HepG2 (cell line): Measurements from ENCODE around the gene MLLT10. TPM values are rescaled to one million over a fixed set of nuclear protein-coding genes. Genes with fewer than 3 reads are reported as not detected.

ENCODE experiments used
- ATAC-seq: fragments of 200-7000 bp; cut with Tn5 transposase; 3 replicates; pipeline ENCODE4 v1.9.1; 2020; ENCODE audit warnings: mild to moderate bottlenecking, moderate library complexity
- Bru-seq: library from RNA; stranded (reverse); fragments of 400-500 nt; gene quantifications from one replicate; lab custom pipeline; 2021; lab: Mats Ljungman, UMichigan
- BruChase-seq, 2 experiments: library from RNA; stranded (reverse); fragments of 400-500 nt; gene quantifications; one replicate each; lab custom pipeline; 2021; lab: Mats Ljungman, UMichigan
- BruUV-seq: library from RNA; stranded (reverse); fragments of 400-500 nt; replicated peaks from 2 replicates; lab custom pipeline; 2021; lab: Mats Ljungman, UMichigan
- CTCF ChIA-PET: fragments of 300-600 bp; formaldehyde crosslinking; extraction: SDS; loops from one replicate; lab custom pipeline; 2021; ENCODE audit warnings: low total read pairs, inconsistent platforms, low intra/inter-chr PET ratio; lab: Yijun Ruan, JAX
- POLR2A ChIA-PET: fragments of 350-600 bp; sonication (Branson Sonifier 250); formaldehyde crosslinking; loops from one replicate; lab custom pipeline; 2020; ENCODE audit warnings: antibody characterized with exemption, inconsistent platforms; lab: Yijun Ruan, JAX
- DNase-seq: peaks from one replicate; pipeline ENCODE4 v3.0.0-alpha.2; 2015; ENCODE audit warnings: low spot score
- FAIRE-seq: peaks from 3 replicates; lab custom pipeline; 2011; peaks lifted over from hg19 to GRCh38; lab: Jason Lieb, UNC
- H2AFZ ChIP-seq: one replicate; pipeline ENCODE4 v1.6.1; 2011; ENCODE audit warnings: low read length, inconsistent platforms
- H3K27ac ChIP-seq: fragments of 300-600 bp; 3 replicates; pipeline ENCODE4 v1.8.0; 2011; ENCODE audit warnings: mixed run types, mild to moderate bottlenecking, mixed read lengths, low read length, inconsistent platforms; ENCODE audit not compliant: insufficient read depth; ENCODE audit errors: extremely low read length
- H3K27me3 ChIP-seq, 2 experiments: fragments of 200-600 bp in 1 of 2; 2 replicates in 1 of 2; 3 replicates in 1 of 2; pipeline versions ENCODE4 v1.6.0 to v1.8.0; 2011; ENCODE audit warnings: low read length in 2 of 2, mild to moderate bottlenecking in 2 of 2, moderate library complexity in 2 of 2, inconsistent platforms in 1 of 2; ENCODE audit not compliant: insufficient read depth in 2 of 2, control insufficient read depth in 1 of 2
- H3K36me3 ChIP-seq, 2 experiments: fragments of 200-600 bp in 1 of 2; replicated peaks in 1 of 2; 2 replicates in 1 of 2; 3 replicates in 1 of 2; pipeline versions ENCODE4 v1.5.1 to v1.8.0; 2011; ENCODE audit warnings: low read length in 2 of 2, inconsistent platforms in 1 of 2; ENCODE audit not compliant: insufficient read depth in 2 of 2, control insufficient read depth in 1 of 2
- H3K4me1 ChIP-seq: 2 replicates; pipeline ENCODE4 v1.5.1; 2012; ENCODE audit warnings: low read length, inconsistent platforms; ENCODE audit not compliant: insufficient read depth
- H3K4me2 ChIP-seq: 2 replicates; pipeline ENCODE4 v1.6.0; 2011; ENCODE audit warnings: low read depth, low read length, inconsistent platforms
- H3K4me3 ChIP-seq, 3 experiments: fragments of 200-600 bp in 1 of 3; sonication (generic), shearing (Covaris generic) in 1 of 3; replicated peaks in 1 of 3; 2 replicates each; pipeline ENCODE4 v1.5.1; 2011 to 2016; ENCODE audit warnings: low read length in 3 of 3, inconsistent platforms in 2 of 3, low read depth in 2 of 3, mild to moderate bottlenecking in 2 of 3, control low read depth in 1 of 3, mixed read lengths in 1 of 3; ENCODE audit not compliant: insufficient read depth in 1 of 3
- H3K79me2 ChIP-seq: one replicate; pipeline ENCODE4 v1.6.1; 2011; ENCODE audit warnings: low read length, inconsistent platforms; ENCODE audit not compliant: insufficient read depth
- H3K9ac ChIP-seq: 2 replicates; pipeline ENCODE4 v1.6.0; 2011; ENCODE audit warnings: mild to moderate bottlenecking, low read depth, low read length, inconsistent platforms; ENCODE audit not compliant: insufficient read depth
- H3K9me3 ChIP-seq: 2 replicates; pipeline ENCODE4 v1.5.1; 2012; ENCODE audit warnings: mild to moderate bottlenecking, low read length
- H4K20me1 ChIP-seq: 2 replicates; pipeline ENCODE4 v1.6.0; 2011; ENCODE audit warnings: inconsistent platforms, mild to moderate bottlenecking, low read length, moderate library complexity; ENCODE audit not compliant: insufficient read depth
- KAT2B ChIP-seq: fragments of 150-350 bp; IDR thresholded peaks from 2 replicates; pipeline ENCODE4 v1.6.1; 2014; ENCODE audit warnings: low read depth, low read length, borderline replicate concordance
- MAZ ChIP-seq, 2 experiments: sonication (generic) in 1 of 2; formaldehyde crosslinking in 1 of 2; IDR thresholded peaks; 2 replicates each; pipeline versions ENCODE4 v1.5.0 to v1.6.1; 2012 to 2020; ENCODE audit warnings: low read depth in 2 of 2, mild to moderate bottlenecking in 2 of 2, borderline replicate concordance in 1 of 2, improper control_type of control experiment in 1 of 2, low read length in 1 of 2, missing genetic modification reagents in 1 of 2, moderate library complexity in 1 of 2
- MBD4 ChIP-seq: IDR thresholded peaks from 2 replicates; pipeline ENCODE4 v1.6.1; 2012; ENCODE audit warnings: low read length, inconsistent platforms, borderline replicate concordance
- MED8 ChIP-seq: sonication (generic); formaldehyde crosslinking; IDR thresholded peaks from 2 replicates; pipeline ENCODE4 v1.8.1; 2023; ENCODE audit warnings: mild to moderate bottlenecking, missing genetic modification reagents; ENCODE audit not compliant: insufficient replicate concordance
- SIN3A ChIP-seq: IDR thresholded peaks from 2 replicates; pipeline ENCODE4 v1.6.1; 2011; ENCODE audit warnings: low read depth, mild to moderate bottlenecking, control low read depth, low read length, borderline replicate concordance
- TGIF2 ChIP-seq: IDR thresholded peaks from 2 replicates; pipeline ENCODE4 v1.6.1; 2016; ENCODE audit warnings: control low read depth, missing compliant biosample characterization
- THAP11 ChIP-seq: IDR thresholded peaks from 2 replicates; pipeline ENCODE4 v1.6.1; 2016; ENCODE audit warnings: missing biosample characterization, missing genetic modification reagents
- ZNF460 ChIP-seq: sonication (generic); formaldehyde crosslinking; IDR thresholded peaks from 2 replicates; pipeline ENCODE4 v1.5.1; 2020; ENCODE audit warnings: missing genetic modification reagents, mild to moderate bottlenecking, borderline replicate concordance
- WGBS: methylation state at CpG from one replicate; pipeline ENCODE4 v1.1.6; 2017; ENCODE audit warnings: low lambda C conversion rate; 5-methylcytosine and 5-hydroxymethylcytosine counted together
- in situ Hi-C: cut with HindIII; loops from 2 replicates; pipeline ENCODE4 v1.10.0; 2017; ENCODE audit warnings: low pct_unique_long_range_greater_than_20kb; ENCODE audit not compliant: extremely low pct_ligation_motif_present
- intact Hi-C: fragments of 100-400 bp; cut with micrococcal nuclease; formaldehyde crosslinking; loops from one replicate; pipeline ENCODE4 v1.10.0; 2022; ENCODE audit not compliant: unreplicated experiment
- long read RNA-seq, 2 experiments: library from RNA in 1 of 2; library from polyadenylated mRNA in 1 of 2; stranded (forward) in 1 of 2; unstranded in 1 of 2; transcript quantifications; one replicate each; pipeline ENCODE4 v2.0.0, GENCODE V29; 2019 to 2022
- polyA minus RNA-seq, 3 experiments: library from RNA; depleted of rRNA, polyadenylated mRNA; stranded (reverse); fragments of >200 nt; gene quantifications; 2 replicates each; pipeline ENCODE4 v1.2.3, GENCODE V29; 2011; ENCODE audit warnings: low replicate concordance in 1 of 3
- polyA plus RNA-seq, 8 experiments: library from polyadenylated mRNA; depleted of rRNA in 3 of 8; stranded (reverse) in 7 of 8; unstranded in 1 of 8; fragments of >200 nt; fragmentation: Illumina TruSeq in 4 of 8; extraction: Trizol in 4 of 8; gene quantifications; 2 replicates each; pipeline versions ENCODE4 v1.2.1 to v1.2.3, GENCODE V29; 2011 to 2016; ENCODE audit warnings: low read depth in 4 of 8, missing spikeins in 1 of 8, mixed read lengths in 1 of 8; ENCODE audit not compliant: insufficient read depth in 1 of 8
- total RNA-seq, 5 experiments: library from RNA; depleted of rRNA; stranded (reverse); fragments of >200 nt; fragmentation: Illumina TruSeq; extraction: Trizol; gene quantifications; 2 replicates each; pipeline ENCODE4 v1.2.3, GENCODE V29; 2016; ENCODE audit warnings: low read depth in 1 of 5
- TF ChIP-seq, protein P1 (sequence below): sonication (generic); formaldehyde crosslinking; IDR thresholded peaks from 2 replicates; pipeline ENCODE4 v1.5.1; 2020; ENCODE audit warnings: mild to moderate bottlenecking, missing genetic modification reagents, moderate library complexity
- TF ChIP-seq, protein P2 (sequence below): sonication (generic); formaldehyde crosslinking; IDR thresholded peaks from 2 replicates; pipeline ENCODE4 v1.4.0; 2020; ENCODE audit warnings: missing genetic modification reagents

MLLT10 gene
- total RNA-seq (2016; rRNA removed; fragmentation: Illumina TruSeq; extraction: Trizol) = 39.3 and 51.3 TPM in 2 replicates
- total RNA-seq (2016; cell fraction: cytosol; rRNA removed; fragmentation: Illumina TruSeq; extraction: Trizol; ENCODE audit: low read depth) = 32.5 and 35.1 TPM in 2 replicates
- 40.6 and 48.2 TPM in 2 replicates for total RNA-seq (2016; cell fraction: insoluble cytoplasmic fraction; rRNA removed; fragmentation: Illumina TruSeq; extraction: Trizol)
- 43.6 and 51.5 TPM in 2 replicates for total RNA-seq (2016; cell fraction: membrane; rRNA removed; fragmentation: Illumina TruSeq; extraction: Trizol)
- 132 and 141 TPM in 2 replicates for total RNA-seq (2016; cell fraction: nucleus; rRNA removed; fragmentation: Illumina TruSeq; extraction: Trizol)
- 72.1 and 84.1 TPM in 2 replicates for polyA plus RNA-seq (2011; rRNA removed)
- polyA plus RNA-seq (2011; cell fraction: cytosol; rRNA removed) = 52.6 and 55.4 TPM in 2 replicates
- polyA plus RNA-seq (2011; cell fraction: nucleus; rRNA removed) = 70.8 and 78.9 TPM in 2 replicates
- polyA plus RNA-seq (2012) = 36.4 and 36.6 TPM in 2 replicates
- 39.6 and 43.2 TPM in 2 replicates for polyA plus RNA-seq (2016; cell fraction: cytosol; fragmentation: Illumina TruSeq; extraction: Trizol; ENCODE audit: low read depth)
- 41.2 and 47.5 TPM in 2 replicates for polyA plus RNA-seq (2016; cell fraction: insoluble cytoplasmic fraction; fragmentation: Illumina TruSeq; extraction: Trizol; ENCODE audit: low read depth)
- polyA plus RNA-seq (2016; cell fraction: membrane; fragmentation: Illumina TruSeq; extraction: Trizol; ENCODE audit: low read depth) = 46.0 and 49.8 TPM in 2 replicates
- polyA plus RNA-seq (2016; cell fraction: nucleus; fragmentation: Illumina TruSeq; extraction: Trizol; ENCODE audit: insufficient read depth, low read depth) = 59.3 and 60.4 TPM in 2 replicates
- 65.5 and 210 TPM in 2 replicates for polyA minus RNA-seq (2011; rRNA and poly(A)+ RNA removed; ENCODE audit: low replicate concordance)
- polyA minus RNA-seq (2011; cell fraction: cytosol; rRNA and poly(A)+ RNA removed) = 28.0 and 33.0 TPM in 2 replicates
- 342 and 460 TPM in 2 replicates for polyA minus RNA-seq (2011; cell fraction: nucleus; rRNA and poly(A)+ RNA removed)
- Bru-seq, nascent RNA = percentile 92 among the genes with signal in this experiment
- BruChase-seq, experiment 1, labeled RNA remaining after a 6-hour chase = percentile 81 among the genes with signal in this experiment
- percentile 89 among the genes with signal in this experiment for BruChase-seq, experiment 2, labeled RNA remaining after a 2-hour chase
- long read RNA-seq, experiment 1, transcript MLLT10-205 (4 exons, 1,136 nt) = major isoform, 6 of 22 reads
- long read RNA-seq, experiment 1, partial matches to known transcripts = 3 of 22 reads
- long read RNA-seq, experiment 1, other reads (novel, unspliced or antisense) = 13 of 22 reads
- long read RNA-seq, experiment 2, partial matches to known transcripts = 11 of 21 reads
- long read RNA-seq, experiment 2, other reads (novel, unspliced or antisense) = 9 of 21 reads

DNA sequence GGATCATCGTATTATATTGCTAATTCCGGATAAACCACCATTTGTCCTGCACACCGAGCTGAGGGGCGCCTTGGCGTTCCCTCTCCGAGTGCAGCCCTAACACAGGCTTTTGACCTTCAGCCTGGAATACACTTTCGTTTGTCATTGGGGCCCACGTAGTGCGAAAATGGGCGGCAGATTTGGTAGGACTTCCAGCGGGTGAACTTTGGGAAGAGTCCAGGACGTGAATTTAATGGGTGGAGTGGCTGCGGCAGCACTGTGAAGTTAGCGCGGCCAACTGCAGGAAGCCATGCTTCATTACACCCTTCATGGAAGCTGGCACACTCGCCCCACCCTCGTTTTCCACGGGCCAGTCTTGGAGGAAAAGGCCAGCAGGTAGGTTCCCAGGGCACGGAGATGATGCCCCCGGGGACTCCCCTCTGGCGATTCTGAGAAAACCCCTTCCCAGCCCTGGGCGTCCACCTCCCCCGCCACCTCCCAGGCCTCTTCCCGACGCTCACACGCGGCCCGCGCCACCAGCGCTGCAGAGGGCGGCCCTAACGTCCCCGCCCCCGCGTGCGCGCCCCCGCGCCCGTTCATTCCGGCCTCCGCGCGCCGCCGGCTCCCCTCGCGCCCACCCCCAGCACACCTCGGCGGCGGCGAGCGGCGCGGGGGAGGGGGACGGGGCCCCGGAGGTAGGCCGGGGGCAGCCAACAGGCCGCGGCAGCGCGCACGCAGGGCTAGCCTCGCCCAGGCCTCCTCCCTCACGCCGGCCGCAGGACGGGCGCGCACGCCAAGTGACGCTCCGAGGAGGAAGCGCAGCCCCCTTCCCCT lies at the start of gene MLLT10:
MLLT10 (plus strand) TSS at position 766 of the 813 bp plus-strand sequence. CDS start 413 bp downstream, outside the sequence.
- H3K4me3 ChIP-seq = peak within 1 kb of the TSS; percentile 76 to 84 (median 81)
- in situ Hi-C loops (no loop called here), intact Hi-C loops (loop anchor here (1.0 to 2.0 kb wide), 3 partner anchors 8 to 37 kb away; partner anchors contain the start of gene SKIDA1)
- ChIA-PET POLR2A (interaction anchor here (1.0 to 3.4 kb wide), 5 partner anchors 9 to 37 kb away, joined by 5 to 40 read pairs (median 10); no protein-coding TSS in a partner anchor), CTCF (interaction anchor here (2.2 kb wide), 1 partner anchor 37 kb away, joined by 7 read pairs; no protein-coding TSS in a partner anchor)
- H3K4me1 ChIP-seq = peaks cover 38% of the 10 kb centered on the region
- under 1% methylated on average over 43 of the region's 74 CpGs for WGBS
- peaks cover 2 to 10% of the 10 kb centered on the region in 2 experiments for H3K36me3 ChIP-seq
- H3K27me3 ChIP-seq = no peaks in the 10 kb centered on the region; a peak in 1 of 5 replicates
- peak; percentile 85 for ATAC-seq
- peak within 1 kb of the TSS; percentile 84 for H3K4me2 ChIP-seq
- peaks cover 13% of the 10 kb centered on the region; the same call in 1 of the 2 replicates for H4K20me1 ChIP-seq
- H3K79me2 ChIP-seq = peaks cover 70% of the 10 kb centered on the region
- peak; percentile 83 for FAIRE-seq
- H2AFZ ChIP-seq = peak within 1 kb of the TSS; percentile 82
- H3K9me3 ChIP-seq = no peaks in the 10 kb centered on the region
- H3K9ac ChIP-seq = peak within 1 kb of the TSS; percentile 87
- no TSS peak for BruUV-seq
- DNase-seq = peak; percentile 94
- H3K27ac ChIP-seq = peak within 1 kb of the TSS; percentile 97
- TF ChIP-seq, protein P1, sequence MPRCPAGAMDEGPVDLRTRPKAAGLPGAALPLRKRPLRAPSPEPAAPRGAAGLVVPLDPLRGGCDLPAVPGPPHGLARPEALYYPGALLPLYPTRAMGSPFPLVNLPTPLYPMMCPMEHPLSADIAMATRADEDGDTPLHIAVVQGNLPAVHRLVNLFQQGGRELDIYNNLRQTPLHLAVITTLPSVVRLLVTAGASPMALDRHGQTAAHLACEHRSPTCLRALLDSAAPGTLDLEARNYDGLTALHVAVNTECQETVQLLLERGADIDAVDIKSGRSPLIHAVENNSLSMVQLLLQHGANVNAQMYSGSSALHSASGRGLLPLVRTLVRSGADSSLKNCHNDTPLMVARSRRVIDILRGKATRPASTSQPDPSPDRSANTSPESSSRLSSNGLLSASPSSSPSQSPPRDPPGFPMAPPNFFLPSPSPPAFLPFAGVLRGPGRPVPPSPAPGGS = peak; percentile 92
- TF ChIP-seq KAT2B (no peak), MAZ (IDR thresholded peaks at IDR 0.05; ENCODE audit: borderline replicate concordance, low read depth, low read length) (peak; percentile 88), MAZ (CRISPR knock-in tag; IDR thresholded peaks at IDR 0.05; ENCODE audit: low read depth) (peak; percentile 99), MBD4 (no peak), ZNF460 (CRISPR knock-in tag) (no peak; the same call in 1 of the 2 replicates), MED8 (CRISPR knock-in tag) (peak; percentile 79), THAP11 (peak; percentile 66), TGIF2 (peak; percentile 77), SIN3A (peak; percentile 34)
- TF ChIP-seq, protein P2, sequence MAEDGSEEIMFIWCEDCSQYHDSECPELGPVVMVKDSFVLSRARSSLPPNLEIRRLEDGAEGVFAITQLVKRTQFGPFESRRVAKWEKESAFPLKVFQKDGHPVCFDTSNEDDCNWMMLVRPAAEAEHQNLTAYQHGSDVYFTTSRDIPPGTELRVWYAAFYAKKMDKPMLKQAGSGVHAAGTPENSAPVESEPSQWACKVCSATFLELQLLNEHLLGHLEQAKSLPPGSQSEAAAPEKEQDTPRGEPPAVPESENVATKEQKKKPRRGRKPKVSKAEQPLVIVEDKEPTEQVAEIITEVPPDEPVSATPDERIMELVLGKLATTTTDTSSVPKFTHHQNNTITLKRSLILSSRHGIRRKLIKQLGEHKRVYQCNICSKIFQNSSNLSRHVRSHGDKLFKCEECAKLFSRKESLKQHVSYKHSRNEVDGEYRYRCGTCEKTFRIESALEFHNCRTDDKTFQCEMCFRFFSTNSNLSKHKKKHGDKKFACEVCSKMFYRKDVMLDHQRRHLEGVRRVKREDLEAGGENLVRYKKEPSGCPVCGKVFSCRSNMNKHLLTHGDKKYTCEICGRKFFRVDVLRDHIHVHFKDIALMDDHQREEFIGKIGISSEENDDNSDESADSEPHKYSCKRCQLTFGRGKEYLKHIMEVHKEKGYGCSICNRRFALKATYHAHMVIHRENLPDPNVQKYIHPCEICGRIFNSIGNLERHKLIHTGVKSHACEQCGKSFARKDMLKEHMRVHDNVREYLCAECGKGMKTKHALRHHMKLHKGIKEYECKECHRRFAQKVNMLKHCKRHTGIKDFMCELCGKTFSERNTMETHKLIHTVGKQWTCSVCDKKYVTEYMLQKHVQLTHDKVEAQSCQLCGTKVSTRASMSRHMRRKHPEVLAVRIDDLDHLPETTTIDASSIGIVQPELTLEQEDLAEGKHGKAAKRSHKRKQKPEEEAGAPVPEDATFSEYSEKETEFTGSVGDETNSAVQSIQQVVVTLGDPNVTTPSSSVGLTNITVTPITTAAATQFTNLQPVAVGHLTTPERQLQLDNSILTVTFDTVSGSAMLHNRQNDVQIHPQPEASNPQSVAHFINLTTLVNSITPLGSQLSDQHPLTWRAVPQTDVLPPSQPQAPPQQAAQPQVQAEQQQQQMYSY (CRISPR knock-in tag) = 0 out of 2 replicates have a peak, but pooled peaks have one; percentile 64
